ENCODE data around the gene TMEM50B.
"Not testable (repeated sequence)": the region's sequence is repeated elsewhere in the genome, so short reads cannot be mapped to it uniquely, and the experiment has no call there.

Gene TMEM50B

GRCh38 chr21:33478182-33478581 is 1.6 kb downstream of the TMEM50B start:
- no peak for DNase-seq (ENCODE audit: low read depth)

- no peak for DNase-seq (ENCODE audit: low read depth)
These were observed 2.7 kb downstream of the TMEM50B start for GRCh38 chr21:33477066-33477465.

GRCh38 chr21:33473344-33473743 is 6.4 kb downstream of the TMEM50B start:
- no peak for DNase-seq (ENCODE audit: low read depth)

GRCh38 chr21:33470701-33471100 is 9.1 kb downstream of the TMEM50B start:
- DNase-seq (ENCODE audit: low read depth), result no peak

- DNase-seq (ENCODE audit: low read depth), result not testable (repeated sequence)
These were observed 10.6 kb downstream of the TMEM50B start for GRCh38 chr21:33469183-33469582.

- no peak for DNase-seq (ENCODE audit: low read depth)
These were observed 18.1 kb downstream of the TMEM50B start for GRCh38 chr21:33461538-33462250.

GRCh38 chr21:33458861-33459260 is 20.9 kb downstream of the TMEM50B start:
- no peak for DNase-seq (ENCODE audit: low read depth)

GRCh38 chr21:33455686-33456446 is 23.9 kb downstream of the TMEM50B start:
- DNase-seq (ENCODE audit: low read depth), result no peak

GRCh38 chr21:33452362-33452761 is 27.4 kb downstream of the TMEM50B start:
- DNase-seq (ENCODE audit: low read depth), result no peak

- DNase-seq (ENCODE audit: low read depth), result no peak
These were observed 28.1 kb downstream of the TMEM50B start for GRCh38 chr21:33451634-33452071.

- no peak for DNase-seq (ENCODE audit: low read depth)
These were observed 30.2 kb downstream of the TMEM50B start for GRCh38 chr21:33449616-33450015.

GRCh38 chr21:33446620-33447019 is 33.2 kb downstream of the TMEM50B start:
- DNase-seq (ENCODE audit: low read depth), result not testable (repeated sequence)

- no peak for DNase-seq (ENCODE audit: low read depth)
These were observed 35.3 kb downstream of the TMEM50B start for GRCh38 chr21:33444499-33444898.

- DNase-seq (ENCODE audit: low read depth), result no peak
These were observed 36.6 kb downstream of the TMEM50B start for GRCh38 chr21:33443194-33443593.

- no peak for DNase-seq (ENCODE audit: low read depth)
These were observed 38.0 kb downstream of the TMEM50B start for GRCh38 chr21:33441489-33442477.

- DNase-seq (ENCODE audit: low read depth), result no peak
These were observed 42.6 kb downstream of the TMEM50B start for GRCh38 chr21:33437140-33437539.

GRCh38 chr21:33434770-33435360 is 44.9 kb downstream of the TMEM50B start:
- no peak for DNase-seq (ENCODE audit: low read depth)

- DNase-seq (ENCODE audit: low read depth), result no peak
These were observed 46.2 kb downstream of the TMEM50B start for GRCh38 chr21:33433425-33434114.

GRCh38 chr21:33433001-33433400 is 46.8 kb downstream of the TMEM50B start:
- DNase-seq (ENCODE audit: low read depth), result no peak

- DNase-seq (ENCODE audit: low read depth), result no peak
These were observed 47.3 kb downstream of the TMEM50B start for GRCh38 chr21:33432496-33432895.

GRCh38 chr21:33430858-33431257 is 48.9 kb downstream of the TMEM50B start:
- no peak for DNase-seq (ENCODE audit: low read depth)
